HCT116 (cell line): ENCODE measurements around the gene CDH23. TPM values are rescaled to one million over a fixed set of nuclear protein-coding genes. Genes with fewer than 3 reads are reported as not detected.

ENCODE experiments used
- ATAC-seq: fragments of 200-7000 bp; cut with Tn5 transposase; 2 replicates; pipeline ENCODE4 v1.9.1; 2020; ENCODE audit warnings: mild to moderate bottlenecking, moderate library complexity
- BruUV-seq: library from RNA; stranded (reverse); fragments of 400-500 nt; replicated peaks from 2 replicates; lab custom pipeline; 2021; lab: Mats Ljungman, UMichigan
- CTCF ChIA-PET: fragments of 300-600 bp; sonication (Branson Sonifier 250); formaldehyde crosslinking; loops from one replicate; lab custom pipeline; 2021; ENCODE audit warnings: antibody characterized with exemption; lab: Charles Lee
- POLR2A ChIA-PET: fragments of 300-600, 350-600 bp; sonication (Branson Sonifier 250); formaldehyde crosslinking; loops from one replicate; lab custom pipeline; 2021; ENCODE audit warnings: antibody characterized with exemption; lab: Charles Lee
- RAD21 ChIA-PET, 2 experiments: fragments of 300-600 bp; sonication (Branson Sonifier 250); formaldehyde crosslinking; loops; one replicate each; lab custom pipeline; 2023; ENCODE audit warnings: low total read pairs in 2 of 2; ENCODE audit not compliant: uncharacterized antibody in 2 of 2, unreplicated experiment in 2 of 2, low non-redundant PET in 1 of 2; lab: Charles Lee
- DNase-seq: peaks from one replicate; pipeline ENCODE4 v3.0.0-alpha.2; 2010; ENCODE audit warnings: low read depth, low spot score
- H2AFZ ChIP-seq: fragments of 200-600 bp; shearing (Covaris generic), sonication (generic); 2 replicates; pipeline ENCODE4 v1.6.1; 2017; ENCODE audit warnings: low read depth, mixed run types, mixed read lengths, antibody characterized with exemption, low read length; ENCODE audit not compliant: poor library complexity, severe bottlenecking
- H3K27ac ChIP-seq: 2 replicates; pipeline ENCODE4 v1.5.1; 2012; ENCODE audit warnings: low read depth, low read length
- H3K27me3 ChIP-seq: fragments of 200-600 bp; sonication (generic); 2 replicates; pipeline ENCODE4 v1.6.1; 2016; ENCODE audit warnings: mixed run types, low read length, mixed read lengths; ENCODE audit not compliant: insufficient read depth
- H3K36me3 ChIP-seq, 2 experiments: fragments of 200-500 bp in 1 of 2; fragments of 200-600 bp in 1 of 2; sonication (Bioruptor generic) in 1 of 2; sonication (generic) in 1 of 2; 2 replicates each; pipeline versions ENCODE4 v1.5.1 to v1.6.1; 2014 to 2016; ENCODE audit warnings: low read length in 2 of 2, inconsistent platforms in 1 of 2, mixed read lengths in 1 of 2, mixed run types in 1 of 2; ENCODE audit not compliant: insufficient read depth in 2 of 2, control insufficient read depth in 1 of 2
- H3K4me1 ChIP-seq, 2 experiments: fragments of 200-600 bp in 1 of 2; sonication (generic) in 1 of 2; 2 replicates each; pipeline versions ENCODE4 v1.5.1 to v1.6.1; 2012 to 2017; ENCODE audit warnings: low read length in 2 of 2, inconsistent platforms in 1 of 2, mild to moderate bottlenecking in 1 of 2, mixed read lengths in 1 of 2, mixed run types in 1 of 2, moderate library complexity in 1 of 2; ENCODE audit not compliant: insufficient read depth in 2 of 2, control insufficient read depth in 1 of 2
- H3K4me2 ChIP-seq: fragments of 200-600 bp; sonication (generic); 2 replicates; pipeline ENCODE4 v1.6.1; 2017; ENCODE audit warnings: mixed run types, low read length, mixed read lengths
- H3K4me3 ChIP-seq, 2 experiments: fragments of 200-600 bp in 1 of 2; sonication (generic) in 1 of 2; replicated peaks in 1 of 2; 2 replicates each; pipeline ENCODE4 v1.5.1; 2011 to 2016; ENCODE audit warnings: low read length in 2 of 2, control low read depth in 1 of 2, low read depth in 1 of 2, mild to moderate bottlenecking in 1 of 2, mixed read lengths in 1 of 2, mixed run types in 1 of 2
- H3K79me2 ChIP-seq: fragments of 200-600 bp; sonication (generic); 2 replicates; pipeline ENCODE4 v1.6.1; 2017; ENCODE audit warnings: mild to moderate bottlenecking, mixed run types, low read length, moderate library complexity, mixed read lengths; ENCODE audit not compliant: insufficient read depth
- H3K9ac ChIP-seq: fragments of 200-600 bp; sonication (generic); 2 replicates; pipeline ENCODE4 v1.6.1; 2016; ENCODE audit warnings: low read length, mixed read lengths
- H3K9me2 ChIP-seq: fragments of 200-600 bp; sonication (generic), shearing (Covaris generic); 2 replicates; pipeline ENCODE4 v1.6.1; 2017; ENCODE audit warnings: mixed run types, mild to moderate bottlenecking, moderate library complexity; ENCODE audit not compliant: insufficient read depth
- H3K9me3 ChIP-seq, 2 experiments: fragments of 200-500 bp in 1 of 2; fragments of 200-600 bp in 1 of 2; sonication (Bioruptor generic) in 1 of 2; sonication (generic) in 1 of 2; 2 replicates each; pipeline ENCODE4 v1.6.1; 2014 to 2017; ENCODE audit warnings: low read length in 2 of 2, mixed read lengths in 2 of 2, inconsistent platforms in 1 of 2, low read depth in 1 of 2, mild to moderate bottlenecking in 1 of 2, mixed run types in 1 of 2, moderate library complexity in 1 of 2; ENCODE audit not compliant: control insufficient read depth in 1 of 2, insufficient read depth in 1 of 2
- H4K20me1 ChIP-seq: fragments of 200-600 bp; sonication (generic), shearing (Covaris generic); 2 replicates; pipeline ENCODE4 v1.6.1; 2017; ENCODE audit warnings: mixed run types, mild to moderate bottlenecking, moderate library complexity; ENCODE audit not compliant: insufficient read depth
- ATF3 ChIP-seq: IDR thresholded peaks from 2 replicates; pipeline ENCODE4 v1.6.1; 2012
- CTCF ChIP-seq, 3 experiments: fragments of 200-600 bp in 1 of 3; sonication (generic) in 1 of 3; IDR thresholded peaks in 2 of 3; conservative IDR thresholded peaks in 1 of 3; 2 replicates each; pipeline ENCODE4 v1.5.1; 2012 to 2017; ENCODE audit warnings: low read depth in 2 of 3, low read length in 2 of 3, antibody characterized with exemption in 1 of 3, borderline replicate concordance in 1 of 3, control low read depth in 1 of 3, mild to moderate bottlenecking in 1 of 3, mixed read lengths in 1 of 3, mixed run types in 1 of 3, moderate library complexity in 1 of 3; ENCODE audit not compliant: insufficient read depth in 1 of 3
- RAD21 ChIP-seq: IDR thresholded peaks from 2 replicates; pipeline ENCODE4 v1.6.1; 2012; ENCODE audit warnings: low read depth, mild to moderate bottlenecking
- SP1 ChIP-seq: IDR thresholded peaks from 2 replicates; pipeline ENCODE4 v1.6.1; 2012; ENCODE audit warnings: low read depth
- ZFX ChIP-seq: fragments of 450-650 bp; IDR thresholded peaks from 2 replicates; pipeline ENCODE4 v1.6.1; 2017
- intact Hi-C: fragments of 100-400 bp; cut with micrococcal nuclease; formaldehyde crosslinking; loops from 2 replicates; pipeline ENCODE4 v1.10.0; 2022
- total RNA-seq: library from RNA; stranded (reverse); gene quantifications from one replicate; pipeline ENCODE4 v1.2.1, GENCODE V29; 2021; ENCODE audit not compliant: unreplicated experiment

Gene CDH23
- total RNA-seq, 1 experiment from 2014 or later = not detected

GRCh38 chr10:71713135-71714030 is 316.7 kb downstream of the CDH23 start:
- H3K9ac ChIP-seq = no peak overlapping the region
- ChIA-PET CTCF (interaction anchor here (1.2 to 1.7 kb wide), 2 partner anchors 17 to 60 kb away, joined by 4 read pairs; partner anchors contain the start of gene VSIR), RAD21 (no interaction called here), POLR2A (no interaction called here)
- no peak overlapping the region for H2AFZ ChIP-seq
- no peak overlapping the region; the same call in 1 of the 2 replicates for H3K27ac ChIP-seq
- no peak overlapping the region for H3K4me3 ChIP-seq
- no TSS peak for BruUV-seq
- H3K4me1 ChIP-seq = peaks cover 0 to 13% of the 10 kb centered on the region in 2 experiments; a peak in 2 of 4 replicates
- H3K27me3 ChIP-seq = no peaks in the 10 kb centered on the region
- H3K79me2 ChIP-seq = no peaks in the 10 kb centered on the region
- H3K9me3 ChIP-seq = no peaks in the 10 kb centered on the region
- H4K20me1 ChIP-seq = no peaks in the 10 kb centered on the region
- peak; percentile 18; the same call in 1 of the 2 replicates for TF ChIP-seq RAD21
- no peak for TF ChIP-seq ATF3
- DNase-seq = no peak
- ATAC-seq = peak; percentile 56
- intact Hi-C loops = no loop called here
- H3K36me3 ChIP-seq = no peaks in the 10 kb centered on the region
- H3K4me2 ChIP-seq = no peak overlapping the region
- H3K9me2 ChIP-seq = no peaks in the 10 kb centered on the region

GRCh38 chr10:71714031-71714410 is 317.3 kb downstream of the CDH23 start:
- H3K27me3 ChIP-seq = no peaks in the 10 kb centered on the region
- no peak overlapping the region for H3K9ac ChIP-seq
- H3K79me2 ChIP-seq = no peaks in the 10 kb centered on the region
- H2AFZ ChIP-seq = no peak overlapping the region
- RAD21 ChIA-PET = no interaction called here
- CTCF ChIA-PET = interaction anchor here (1.7 kb wide), 1 partner anchor 59 kb away, joined by 4 read pairs; the partner anchor contains the start of gene VSIR
- intact Hi-C loops = no loop called here
- no peaks in the 10 kb centered on the region for H3K36me3 ChIP-seq
- H3K4me1 ChIP-seq = peaks cover 0 to 10% of the 10 kb centered on the region in 2 experiments; a peak in 2 of 4 replicates
- H3K27ac ChIP-seq = no peak overlapping the region
- H3K4me3 ChIP-seq = no peak overlapping the region
- POLR2A ChIA-PET = no interaction called here
- H3K9me2 ChIP-seq = no peaks in the 10 kb centered on the region
- no peak overlapping the region for H3K4me2 ChIP-seq
- ATAC-seq (no peak), DNase-seq (no peak)
- H4K20me1 ChIP-seq = no peaks in the 10 kb centered on the region
- no TSS peak for BruUV-seq
- TF ChIP-seq ZFX (no peak), ATF3 (no peak), CTCF (IDR thresholded peaks at IDR 0.05 in 2 of 3, conservative IDR thresholded peaks at IDR 0.05 in 1 of 3; ENCODE audit: borderline replicate concordance in 1 of 3, insufficient read depth in 1 of 3, low read depth in 2 of 3, low read length in 2 of 3) (no peak), SP1 (no peak)
- no peaks in the 10 kb centered on the region for H3K9me3 ChIP-seq
